HG02870 (cell line): ENCODE results near the gene C19orf67.

ENCODE experiments used
- ATAC-seq: cut with Tn5 transposase; IDR thresholded peaks from one replicate; pipeline ENCODE4 v1.9.1; 2021; ENCODE audit warnings: mild to moderate bottlenecking, moderate library complexity; ENCODE audit not compliant: unreplicated experiment

C19orf67 gene

GRCh38 chr19:14086098-14086497 lies 515 bp upstream of the C19orf67 start:
- no peak for ATAC-seq

- ATAC-seq: no peak
Measured at GRCh38 chr19:14082675-14082960, 3.0 kb downstream of the C19orf67 start.

- ATAC-seq: peak; percentile 18
Measured at GRCh38 chr19:14081797-14082674, 3.5 kb downstream of the C19orf67 start.

- peak; percentile 84 for ATAC-seq
Measured at GRCh38 chr19:14080887-14081796, 4.4 kb downstream of the C19orf67 start.

GRCh38 chr19:14078411-14078810 lies 7.2 kb downstream of the C19orf67 start:
- ATAC-seq: no peak

GRCh38 chr19:14073925-14074838 lies 11.4 kb downstream of the C19orf67 start:
- ATAC-seq: no peak

- ATAC-seq: no peak
Measured at GRCh38 chr19:14073261-14073924, 12.2 kb downstream of the C19orf67 start.

GRCh38 chr19:14072535-14073260 lies 12.9 kb downstream of the C19orf67 start, which contains the start of gene MISP3:
TSS of gene MISP3 (plus strand) at chr19:14072786. CDS start at chr19:14073310, 524 bp downstream.
- no peak for ATAC-seq

GRCh38 chr19:14070268-14071050 lies 15.1 kb downstream of the C19orf67 start:
- no peak for ATAC-seq

- ATAC-seq: no peak
Measured at GRCh38 chr19:14066134-14066533, 19.4 kb downstream of the C19orf67 start.

- no peak for ATAC-seq
Measured at GRCh38 chr19:14063105-14063504, 22.5 kb downstream of the C19orf67 start.

GRCh38 chr19:14062558-14062855 lies 23.1 kb downstream of the C19orf67 start:
- no peak for ATAC-seq

- ATAC-seq: no peak
Measured at GRCh38 chr19:14061751-14062557, 23.6 kb downstream of the C19orf67 start, which contains the start of gene PALM3. TSS of gene PALM3 (minus strand) at chr19:14062076. CDS start at chr19:14061980, 96 bp downstream.

GRCh38 chr19:14061081-14061749 lies 24.4 kb downstream of the C19orf67 start:
- ATAC-seq: no peak

GRCh38 chr19:14059652-14060155 lies 25.9 kb downstream of the C19orf67 start:
- ATAC-seq: no peak

- no peak for ATAC-seq
Measured at GRCh38 chr19:14059093-14059480, 26.5 kb downstream of the C19orf67 start.
